Amygdala (tissue), 56 donors: ENCODE results near the gene USE1.

ENCODE experiments used
- DNase-seq, 56 donors: peaks; one replicate each; lab custom pipeline; 2025; lab: John Stamatoyannopoulos, UW

Gene USE1

DNA sequence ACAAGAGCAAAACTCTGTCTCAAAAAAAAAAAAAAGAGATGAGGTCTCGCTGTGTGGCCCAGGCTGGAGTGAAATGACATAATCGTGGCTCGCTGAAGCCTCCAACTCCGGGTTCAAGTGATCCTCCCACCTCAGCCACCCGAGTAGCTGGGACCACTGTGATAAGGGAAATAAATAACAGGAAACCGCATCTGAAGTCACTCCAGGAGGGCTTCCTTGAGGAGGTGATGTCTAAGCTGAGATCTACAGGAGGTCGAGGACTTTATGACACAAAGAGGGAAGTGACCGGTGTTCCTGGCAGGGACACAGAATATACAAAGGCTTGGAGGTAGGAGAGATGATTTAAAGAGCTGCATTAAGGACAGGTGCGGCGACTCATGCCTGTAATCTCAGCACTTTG lies 39.5 kb downstream of the USE1 start:
- no peak for DNase-seq

DNA sequence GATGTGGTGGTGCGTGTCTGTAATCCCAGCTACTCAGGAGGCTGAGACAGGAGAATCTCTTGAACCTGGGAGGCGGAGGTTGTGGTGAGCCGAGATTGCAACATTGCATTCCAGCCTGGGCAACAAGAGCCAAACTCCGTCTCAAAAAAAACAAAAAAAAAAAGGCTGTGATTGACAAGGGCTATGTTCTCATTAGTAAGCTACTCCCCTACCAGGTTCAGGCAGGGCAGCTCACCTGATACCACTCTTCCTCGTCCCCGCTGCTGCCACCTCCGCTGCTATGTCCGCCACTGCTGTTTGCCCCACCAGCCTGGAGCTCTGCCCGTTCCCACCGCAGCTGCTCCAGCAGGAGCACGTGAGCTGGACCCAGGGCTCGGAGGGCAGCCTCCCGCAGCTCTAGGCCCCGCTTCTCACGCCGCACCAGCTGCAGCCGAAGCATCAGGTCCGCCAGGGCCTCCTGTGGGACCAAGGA lies 40.0 kb downstream of the USE1 start:
- DNase-seq: no peak

DNA sequence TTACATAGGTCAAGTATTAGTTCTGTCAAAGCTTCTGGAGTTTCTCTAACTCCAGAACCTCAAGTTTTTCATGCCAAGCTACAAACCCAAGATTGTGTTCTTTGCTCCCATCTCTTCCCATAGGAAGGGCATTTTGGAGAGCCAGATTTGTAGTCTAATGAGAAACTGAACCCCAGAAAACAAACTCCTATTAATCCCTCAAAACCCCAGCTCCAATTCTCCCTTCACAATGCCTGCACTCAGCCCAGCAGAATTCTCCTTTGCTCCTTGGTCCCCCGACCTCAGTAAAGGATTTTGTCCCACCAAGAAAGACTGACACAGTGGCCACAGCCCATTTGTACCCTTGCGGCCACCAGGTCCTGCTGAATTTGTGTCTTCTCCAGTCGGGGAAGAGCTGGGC lies 41.0 kb downstream of the USE1 start:
- DNase-seq: no peak

DNA sequence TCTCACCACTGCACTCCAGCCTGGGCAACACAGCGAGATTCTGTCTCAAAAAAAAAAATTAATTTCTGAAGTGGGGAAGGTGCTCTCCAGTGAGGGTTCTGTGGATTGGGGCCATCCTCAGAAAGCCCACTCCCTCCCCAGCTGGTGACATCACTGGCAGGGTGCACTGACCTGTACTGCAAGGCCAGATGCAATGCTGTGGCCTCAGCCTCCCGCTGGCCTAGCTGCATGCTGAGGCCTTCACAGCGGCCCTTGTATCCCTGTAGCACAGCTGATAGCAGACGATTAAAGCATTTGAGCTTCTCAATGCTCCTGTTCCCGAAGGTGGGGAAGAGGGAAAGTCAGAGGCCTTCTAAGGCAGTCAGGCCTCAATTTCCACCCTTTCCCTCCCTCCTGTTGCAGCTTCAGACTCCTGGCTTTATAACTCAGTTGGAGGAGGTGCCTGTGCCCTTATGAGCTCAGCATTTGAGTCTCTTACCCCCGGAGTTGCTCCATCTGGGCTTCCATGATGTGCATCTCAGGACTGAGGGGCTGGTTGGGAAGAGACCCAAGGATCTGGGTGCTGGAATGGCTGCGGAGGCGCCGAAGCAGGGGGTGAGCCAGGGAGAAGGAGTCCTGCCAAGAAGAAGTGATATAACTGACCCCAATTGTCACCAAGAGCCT lies 44.1 kb downstream of the USE1 start:
- no peak for DNase-seq

DNA sequence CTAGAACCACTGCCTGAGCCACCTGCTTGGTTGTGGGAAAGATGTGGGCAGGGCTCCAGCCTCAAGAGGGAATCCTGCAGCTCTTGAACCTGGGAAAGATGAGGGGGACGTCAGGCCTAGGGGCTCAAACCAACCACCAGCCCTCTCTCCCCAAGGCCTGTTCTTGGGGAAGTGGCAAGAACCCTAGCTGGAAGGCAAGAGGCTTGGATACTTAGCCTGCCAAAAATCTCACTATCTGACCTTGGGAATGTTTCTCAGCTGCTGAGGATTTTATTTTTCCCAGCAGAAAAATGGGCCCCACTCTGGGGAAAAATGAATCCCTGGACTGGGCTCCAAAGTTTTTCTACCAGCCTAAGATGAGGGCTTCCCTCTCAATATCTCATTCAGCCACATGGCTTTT lies 44.8 kb downstream of the USE1 start:
- DNase-seq: no peak

DNA sequence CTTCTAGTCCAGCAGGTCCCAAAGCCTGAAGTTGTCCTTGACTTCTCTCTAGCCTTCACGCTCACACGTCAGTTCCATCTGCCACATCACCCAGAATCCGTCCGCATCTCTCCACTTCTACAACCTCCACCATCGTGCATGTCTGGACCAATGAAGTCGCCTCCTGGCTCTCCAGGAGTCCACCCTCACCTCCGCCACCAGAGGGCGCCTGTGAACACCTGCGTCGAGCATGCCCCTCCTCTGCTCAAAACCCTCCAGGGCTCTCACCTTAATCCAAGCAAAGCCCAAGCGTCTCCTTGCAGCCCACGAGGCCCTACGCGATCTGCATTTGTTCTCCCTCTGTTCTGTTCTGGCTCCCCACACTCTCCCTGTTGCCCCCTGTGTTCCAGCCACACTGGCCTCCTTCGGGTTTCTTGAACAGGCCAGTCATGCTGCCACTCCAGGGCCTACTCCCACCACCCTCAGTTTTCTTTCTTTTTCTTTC lies 45.7 kb downstream of the USE1 start:
- peak in 30 of 56 donors; percentile 4 to 72 (median 22) for DNase-seq

DNA sequence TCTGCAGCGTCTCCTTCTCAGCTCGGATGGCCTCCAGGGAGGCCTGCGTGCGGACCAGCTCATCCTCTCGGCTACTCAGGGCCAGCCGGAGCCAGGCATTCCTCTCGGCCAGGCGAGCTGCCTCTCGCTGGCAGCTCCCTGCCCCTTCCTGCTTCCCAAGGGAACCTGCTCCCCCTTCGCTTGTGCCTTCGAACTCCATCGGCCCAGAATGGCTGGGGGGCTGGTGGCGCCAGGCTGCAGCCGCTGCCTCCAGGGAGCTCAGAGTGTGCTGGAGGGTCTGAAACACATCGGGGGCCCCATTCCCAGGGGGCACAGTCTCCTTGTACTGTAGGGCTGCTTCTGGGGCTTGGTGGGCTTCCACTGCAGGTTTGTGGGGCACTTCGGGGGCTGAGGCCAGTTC lies 47.4 kb downstream of the USE1 start:
- DNase-seq: no peak

DNA sequence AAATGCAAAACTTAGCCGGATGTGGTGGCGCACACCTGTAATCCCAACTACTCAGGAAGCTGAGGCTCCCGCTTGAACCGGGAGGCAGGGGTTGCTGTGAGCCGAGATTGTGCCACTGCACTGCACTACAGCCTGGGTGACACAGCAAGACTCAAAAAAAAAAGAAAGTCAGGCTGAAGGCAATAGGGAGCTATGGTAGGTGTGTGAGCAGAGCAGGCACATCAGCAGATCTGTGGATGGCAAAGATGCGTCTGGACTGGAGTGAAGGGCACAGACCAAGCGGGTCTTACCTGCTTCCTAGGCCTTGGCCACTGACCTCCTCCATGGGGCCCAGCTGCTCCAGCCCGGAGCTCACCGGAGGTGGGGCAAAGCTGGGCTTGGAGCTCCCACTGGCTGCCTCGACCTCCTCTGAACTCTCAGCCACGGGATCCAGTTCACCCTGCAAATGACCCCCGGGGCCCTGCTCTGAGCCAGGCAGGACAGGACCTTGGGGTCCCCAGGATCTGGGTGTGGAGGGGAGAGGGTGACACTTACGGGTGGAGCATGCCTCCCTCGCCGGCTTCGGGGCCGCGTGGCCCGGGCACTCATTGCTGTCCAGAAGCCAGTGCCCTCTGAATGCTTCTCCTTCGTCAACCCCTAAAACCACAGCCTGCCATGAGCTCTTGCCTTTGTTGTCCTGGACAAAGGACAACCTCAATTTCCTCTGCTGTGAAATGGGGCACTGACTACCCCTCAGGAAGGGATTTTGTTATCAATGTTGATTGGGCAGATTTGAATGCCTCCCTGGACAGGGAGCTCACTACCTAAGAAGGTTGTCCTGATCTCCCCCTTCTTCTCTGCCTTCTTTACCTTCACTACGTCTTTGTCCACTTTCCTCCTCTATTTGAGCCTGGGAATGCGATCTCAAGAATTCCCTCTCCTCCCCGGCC lies 48.8 kb downstream of the USE1 start:
- no peak for DNase-seq

DNA sequence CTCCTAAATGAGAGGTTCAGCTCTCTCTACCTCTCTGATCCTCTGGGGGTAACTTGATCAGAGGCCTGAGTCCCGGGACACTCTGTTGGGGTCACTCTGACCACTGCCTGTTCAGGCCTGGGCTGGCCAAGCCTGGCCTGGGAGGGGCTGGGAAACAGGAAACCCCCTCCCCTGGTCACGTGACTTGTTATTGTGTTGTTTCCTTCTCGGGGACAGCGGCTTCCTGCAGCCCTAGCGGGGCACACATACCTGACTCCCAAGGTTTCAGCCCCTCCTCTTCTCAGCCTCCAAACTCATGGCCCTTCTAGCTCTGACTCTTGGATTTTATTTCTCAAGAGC lies 49.5 kb downstream of the USE1 start, which contains the start of gene USHBP1:
Gene USHBP1 (minus strand): TSS at position 105 of the 339 bp plus-strand sequence. CDS start 446 bp downstream, outside the sequence.
- no peak for DNase-seq

DNA sequence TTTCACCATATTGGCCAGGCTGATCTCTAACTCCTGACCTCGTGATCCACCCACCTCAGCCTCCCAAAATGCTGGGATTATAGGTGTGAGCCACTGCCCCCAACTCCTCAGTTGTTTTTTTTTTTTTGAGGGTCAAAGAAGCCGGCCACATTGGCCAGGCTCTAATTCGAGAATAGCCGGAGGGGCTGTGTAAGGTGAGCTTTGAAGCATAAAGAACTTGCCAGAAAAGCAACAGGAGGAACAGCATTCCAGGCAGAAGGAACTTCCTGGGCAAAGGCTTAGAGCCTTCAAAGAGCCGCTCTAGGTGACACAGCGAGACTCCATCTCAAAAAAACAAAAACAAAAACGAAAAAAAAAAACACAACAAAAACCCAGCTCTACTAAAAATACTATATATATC lies 50.9 kb downstream of the USE1 start:
- DNase-seq: no peak

DNA sequence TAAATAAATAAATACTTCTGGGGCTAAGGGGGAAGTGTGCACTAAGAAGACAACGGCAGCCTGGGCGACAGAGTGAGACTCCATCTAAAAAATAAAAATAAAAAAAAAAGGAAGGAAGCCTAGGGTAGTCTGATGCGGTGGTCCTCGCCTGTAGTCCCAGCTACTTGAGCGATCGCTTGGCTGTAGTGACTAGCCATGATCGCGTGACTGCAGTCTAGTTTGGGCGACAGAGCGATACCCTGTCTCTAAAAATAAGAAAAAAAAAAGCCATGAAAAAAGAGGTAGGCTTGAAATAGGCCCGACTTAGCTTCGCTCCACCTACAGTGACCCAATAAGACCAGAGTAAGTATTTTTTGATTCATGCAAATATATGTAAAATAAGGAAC lies 51.4 kb downstream of the USE1 start:
- no peak for DNase-seq

DNA sequence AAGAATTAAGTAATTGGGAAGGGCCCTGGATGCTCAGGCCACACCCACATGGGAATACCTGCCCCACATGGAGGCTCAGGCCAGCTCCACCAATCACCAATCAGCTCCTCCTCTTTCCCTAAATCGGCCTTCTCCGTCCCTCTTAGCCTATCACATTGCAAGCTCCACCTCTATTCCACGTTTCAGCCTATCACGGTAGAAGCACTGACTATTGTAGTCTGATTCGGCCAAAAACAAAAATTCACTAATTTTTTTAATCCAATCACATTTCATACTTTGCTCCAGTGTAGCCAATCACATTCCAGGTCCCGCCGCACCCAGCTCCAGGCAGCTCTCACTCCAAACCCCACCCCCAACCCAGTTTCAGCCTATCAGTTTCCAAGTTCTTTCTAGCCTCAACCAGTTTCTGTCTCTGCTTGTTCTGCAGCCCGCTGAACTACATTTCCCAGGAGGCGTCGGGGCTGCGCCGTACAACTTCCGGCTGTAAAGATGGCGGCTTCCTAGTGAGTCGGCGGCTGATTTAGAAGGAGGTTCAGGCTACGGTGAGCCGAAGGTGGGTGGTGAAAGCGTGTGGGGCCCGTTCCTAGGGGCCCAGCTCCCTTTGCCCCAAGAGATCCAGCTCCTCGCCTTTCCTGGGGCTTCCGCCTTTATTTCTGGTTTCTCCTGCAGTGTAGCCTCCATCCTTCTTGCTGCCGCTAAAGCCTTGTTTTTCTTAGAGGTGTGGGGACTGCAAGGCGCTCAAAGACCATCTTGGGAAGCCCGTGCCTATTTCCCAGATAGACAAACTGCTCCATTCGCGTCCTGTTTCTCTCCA lies 52.0 kb downstream of the USE1 start, which contains the start of gene BABAM1:
Gene BABAM1 (plus strand): TSS at position 469 of the 814 bp plus-strand sequence. CDS start 1,364 bp downstream, outside the sequence.
- DNase-seq: peak; percentile 19 to 99 (median 96)

DNA sequence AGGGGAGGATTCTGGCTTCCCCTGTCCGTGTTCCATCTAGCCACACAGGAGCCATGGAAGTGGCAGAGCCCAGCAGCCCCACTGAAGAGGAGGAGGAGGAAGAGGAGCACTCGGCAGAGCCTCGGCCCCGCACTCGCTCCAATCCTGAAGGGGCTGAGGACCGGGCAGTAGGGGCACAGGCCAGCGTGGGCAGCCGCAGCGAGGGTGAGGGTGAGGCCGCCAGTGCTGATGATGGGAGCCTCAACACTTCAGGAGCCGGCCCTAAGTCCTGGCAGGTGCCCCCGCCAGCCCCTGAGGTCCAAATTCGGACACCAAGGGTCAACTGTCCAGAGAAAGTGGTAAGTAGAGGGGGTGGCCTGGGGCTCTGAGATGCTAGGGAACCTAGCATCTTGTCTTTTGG lies 53.6 kb downstream of the USE1 start:
- DNase-seq: no peak
